GM19397 (cell line): Measurements from ENCODE around the gene CACNA2D3.

ENCODE experiments used
- ATAC-seq: cut with Tn5 transposase; IDR thresholded peaks from one replicate; pipeline ENCODE4 v1.9.1; 2021; ENCODE audit warnings: mild to moderate bottlenecking, moderate library complexity; ENCODE audit not compliant: unreplicated experiment

Gene CACNA2D3

GRCh38 chr3:54515441-54516213, 393.3 kb downstream of the CACNA2D3 start:
- no peak for ATAC-seq

- no peak for ATAC-seq
Observed at GRCh38 chr3:54517424-54517823, 395.1 kb downstream of the CACNA2D3 start.

GRCh38 chr3:54518011-54518675, 395.8 kb downstream of the CACNA2D3 start:
- no peak for ATAC-seq

- ATAC-seq, result no peak
Observed at GRCh38 chr3:54519493-54519892, 397.1 kb downstream of the CACNA2D3 start.

DNA sequence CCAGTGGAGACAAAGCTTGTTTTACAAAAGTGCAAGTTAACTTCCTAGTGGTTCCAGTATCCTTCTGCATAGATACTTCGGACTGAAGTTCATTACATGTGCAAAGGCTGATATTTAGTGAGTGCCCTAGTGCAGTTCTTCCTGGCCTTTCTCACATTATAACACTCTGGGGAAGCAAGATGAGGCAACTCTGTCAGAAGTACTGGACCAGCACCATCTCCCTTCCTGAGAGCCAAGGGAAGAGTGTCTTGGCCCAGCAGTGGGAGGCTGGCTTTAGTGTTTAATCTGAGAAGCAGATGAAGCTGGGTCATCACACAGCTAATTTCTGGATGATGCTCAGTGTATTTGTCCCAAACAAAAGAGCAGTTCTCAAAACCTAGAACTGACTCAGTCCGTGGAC, 397.7 kb downstream of the CACNA2D3 start:
- no peak for ATAC-seq

DNA sequence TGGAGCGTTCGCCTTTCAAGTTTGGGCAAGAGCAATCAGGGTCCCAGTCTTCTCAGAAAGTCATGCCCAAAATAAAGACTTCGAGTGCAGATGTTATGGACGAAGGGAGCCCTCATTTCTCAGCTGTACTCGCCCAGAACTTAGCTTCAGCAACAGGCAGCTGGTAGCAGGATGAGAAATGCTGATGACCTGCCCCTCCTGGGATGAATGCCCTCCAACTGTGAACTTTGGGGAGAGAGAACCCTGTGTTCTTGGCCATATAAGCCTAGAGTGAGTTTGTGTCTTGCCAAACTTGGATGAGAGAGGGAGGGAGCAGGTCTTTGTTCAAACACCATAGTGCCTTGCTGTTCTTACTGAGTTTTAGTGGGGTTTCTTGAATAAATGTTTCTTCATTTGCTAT, 405.2 kb downstream of the CACNA2D3 start:
- no peak for ATAC-seq

- no peak for ATAC-seq
Observed at GRCh38 chr3:54527953-54528352, 405.6 kb downstream of the CACNA2D3 start.

- ATAC-seq, result no peak
Observed at GRCh38 chr3:54528668-54529067, 406.3 kb downstream of the CACNA2D3 start.

- ATAC-seq, result no peak
Observed at GRCh38 chr3:54530091-54530490, 407.7 kb downstream of the CACNA2D3 start.

- no peak for ATAC-seq
Observed at GRCh38 chr3:54530944-54531343, 408.6 kb downstream of the CACNA2D3 start.

DNA sequence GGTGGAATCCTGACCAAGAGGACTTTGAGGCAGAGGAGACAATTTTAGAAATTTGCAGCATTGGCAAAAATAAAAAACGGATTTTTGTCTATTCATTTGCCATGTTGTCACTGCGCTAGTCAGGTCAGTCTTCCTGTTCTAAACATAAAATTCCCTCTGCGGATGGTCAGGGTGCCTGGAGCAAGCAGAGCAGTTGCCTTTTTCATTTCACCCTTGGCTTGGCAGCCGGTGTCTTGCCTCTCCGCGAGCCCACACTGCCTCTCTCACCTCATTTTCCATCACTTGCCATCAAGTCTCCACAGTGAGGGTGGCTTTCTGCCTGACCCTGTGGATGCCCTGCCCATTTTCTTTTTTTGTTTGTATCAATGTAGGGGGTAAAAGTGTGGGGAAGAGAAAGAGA, 409.4 kb downstream of the CACNA2D3 start:
- no peak for ATAC-seq

- ATAC-seq, result no peak
Observed at GRCh38 chr3:54533856-54534255, 411.5 kb downstream of the CACNA2D3 start.

DNA sequence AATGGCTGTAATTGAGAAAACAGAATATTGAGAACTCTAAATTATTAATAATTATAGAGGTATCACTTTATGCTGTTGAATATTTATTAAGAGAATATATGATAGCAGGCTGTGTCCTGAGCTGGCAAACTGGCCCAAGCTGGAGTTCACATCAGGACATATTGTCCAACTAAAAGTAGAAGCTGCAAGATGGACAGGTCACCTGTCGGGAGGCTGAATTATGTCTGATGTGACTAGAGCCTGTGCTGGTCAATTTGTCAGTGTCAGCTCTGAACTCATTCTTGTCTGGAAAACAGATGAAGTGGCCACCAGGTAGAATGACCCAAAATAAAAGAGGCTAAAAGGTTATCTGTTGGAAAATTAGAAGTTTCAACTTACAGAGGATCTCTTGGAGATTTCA, 413.3 kb downstream of the CACNA2D3 start:
- ATAC-seq, result no peak

- ATAC-seq, result no peak
Observed at GRCh38 chr3:54536450-54536849, 414.1 kb downstream of the CACNA2D3 start.

- ATAC-seq, result no peak
Observed at GRCh38 chr3:54537506-54537905, 415.2 kb downstream of the CACNA2D3 start.

- no peak for ATAC-seq
Observed at GRCh38 chr3:54538346-54538745, 416.0 kb downstream of the CACNA2D3 start.

GRCh38 chr3:54541369-54541768, 419.0 kb downstream of the CACNA2D3 start:
- ATAC-seq, result no peak

GRCh38 chr3:54543446-54543845, 421.1 kb downstream of the CACNA2D3 start:
- no peak for ATAC-seq

- ATAC-seq, result no peak
Observed at GRCh38 chr3:54547051-54547450, 424.7 kb downstream of the CACNA2D3 start.

- no peak for ATAC-seq
Observed at GRCh38 chr3:54547846-54548245, 425.5 kb downstream of the CACNA2D3 start.

- ATAC-seq, result no peak
Observed at GRCh38 chr3:54549607-54550220, 427.4 kb downstream of the CACNA2D3 start.
